ENCODE results near the gene PTPRCAP. TPM values are rescaled to one million over a fixed set of nuclear protein-coding genes. Genes with fewer than 3 reads are reported as not detected.

PTPRCAP gene
- total RNA-seq, 1 experiment from 2014 or later = 1.3 TPM

- intact Hi-C loops (cut with micrococcal nuclease; ENCODE audit: unreplicated experiment) = no loop called here
- Mint-ChIP-seq H3K27ac (ENCODE audit: unreplicated experiment) (no peak overlapping the region), H3K27me3 (ENCODE audit: unreplicated experiment) (no peaks in the 10 kb centered on the region), H3K4me3 (ENCODE audit: low read depth, unreplicated experiment) (no peak overlapping the region), H3K9me3 (ENCODE audit: low read depth, unreplicated experiment) (no peaks in the 10 kb centered on the region), H3K36me3 (ENCODE audit: insufficient read depth, unreplicated experiment) (peaks cover 83% of the 10 kb centered on the region), H3K4me1 (ENCODE audit: low read depth, unreplicated experiment) (peaks cover 14% of the 10 kb centered on the region)
- TF ChIP-seq CTCF (IDR thresholded peaks at IDR 0.05; ENCODE audit: unreplicated experiment) = no peak
- no peak for DNase-seq
- CTCF ChIA-PET = interaction anchor here (0.5 kb wide), 1 partner anchor 1047 kb away, joined by 7 read pairs; no protein-coding TSS in a partner anchor
- no TSS peak for BruUV-seq (replicated peaks)
Measured at GRCh38 chr11:67438158-67438902, 848 bp upstream of the PTPRCAP start.

- Mint-ChIP-seq H3K4me3 (ENCODE audit: low read depth, unreplicated experiment) (no peak overlapping the region), H3K4me1 (ENCODE audit: low read depth, unreplicated experiment) (peaks cover 14% of the 10 kb centered on the region), H3K27ac (ENCODE audit: unreplicated experiment) (no peak overlapping the region), H3K36me3 (ENCODE audit: insufficient read depth, unreplicated experiment) (peaks cover 77% of the 10 kb centered on the region), H3K27me3 (ENCODE audit: unreplicated experiment) (no peaks in the 10 kb centered on the region), H3K9me3 (ENCODE audit: low read depth, unreplicated experiment) (no peaks in the 10 kb centered on the region)
- CTCF ChIA-PET = no interaction called here
- intact Hi-C loops (cut with micrococcal nuclease; ENCODE audit: unreplicated experiment) = no loop called here
- no peak for TF ChIP-seq CTCF (IDR thresholded peaks at IDR 0.05; ENCODE audit: unreplicated experiment)
- DNase-seq = no peak
- BruUV-seq (replicated peaks) = no TSS peak
Measured at GRCh38 chr11:67437809-67438157, 301 bp upstream of the PTPRCAP start.

GRCh38 chr11:67436459-67437081, 912 bp downstream of the PTPRCAP start:
- intact Hi-C loops (cut with micrococcal nuclease; ENCODE audit: unreplicated experiment) = no loop called here
- Mint-ChIP-seq H3K36me3 (ENCODE audit: insufficient read depth, unreplicated experiment) (peaks cover 71% of the 10 kb centered on the region), H3K27ac (ENCODE audit: unreplicated experiment) (no peak overlapping the region), H3K9me3 (ENCODE audit: low read depth, unreplicated experiment) (no peaks in the 10 kb centered on the region), H3K27me3 (ENCODE audit: unreplicated experiment) (no peaks in the 10 kb centered on the region), H3K4me3 (ENCODE audit: low read depth, unreplicated experiment) (no peak overlapping the region), H3K4me1 (ENCODE audit: low read depth, unreplicated experiment) (peaks cover 14% of the 10 kb centered on the region)
- TF ChIP-seq CTCF (IDR thresholded peaks at IDR 0.05; ENCODE audit: unreplicated experiment) = no peak
- BruUV-seq (replicated peaks) = no TSS peak
- CTCF ChIA-PET = interaction anchor here (0.5 kb wide), 1 partner anchor 55 kb away, joined by 3 read pairs; no protein-coding TSS in a partner anchor
- no peak for DNase-seq

- CTCF ChIA-PET = no interaction called here
- H3K4me1 Mint-ChIP-seq (ENCODE audit: low read depth, unreplicated experiment) = peaks cover 14% of the 10 kb centered on the region
Measured at GRCh38 chr11:67435727-67436458, 1.6 kb downstream of the PTPRCAP start.

More at GRCh38 chr11:67435727-67436458, 1.6 kb downstream of the PTPRCAP start:
- no peak for TF ChIP-seq CTCF (IDR thresholded peaks at IDR 0.05; ENCODE audit: unreplicated experiment)
- H3K4me3 Mint-ChIP-seq (ENCODE audit: low read depth, unreplicated experiment) = no peak overlapping the region
- no TSS peak for BruUV-seq (replicated peaks)
- no peak for DNase-seq
- no peaks in the 10 kb centered on the region for H3K27me3 Mint-ChIP-seq (ENCODE audit: unreplicated experiment)
- H3K9me3 Mint-ChIP-seq (ENCODE audit: low read depth, unreplicated experiment) = no peaks in the 10 kb centered on the region
- intact Hi-C loops (cut with micrococcal nuclease; ENCODE audit: unreplicated experiment) = no loop called here
- H3K27ac Mint-ChIP-seq (ENCODE audit: unreplicated experiment) = no peak overlapping the region
- peaks cover 66% of the 10 kb centered on the region for H3K36me3 Mint-ChIP-seq (ENCODE audit: insufficient read depth, unreplicated experiment)

Data from Calu3 (cell line).